Fibroblast of upper back skin (primary cell): ENCODE data around the gene CLTB.
"Not testable (repeated sequence)": the region's sequence is repeated elsewhere in the genome, so short reads cannot be mapped to it uniquely, and the experiment has no call there.

ENCODE experiments used
- DNase-seq: peaks from one replicate; pipeline ENCODE4 v3.0.0-alpha.2; 2013

The CLTB gene

GRCh38 chr5:176415952-176416924 is at the start of gene CLTB:
Gene CLTB (minus strand): TSS chr5:176416539. CDS start chr5:176416363, 176 bp downstream.
- peak; percentile 76 for DNase-seq

GRCh38 chr5:176463113-176463764 is 46.9 kb upstream of the CLTB start:
- no peak for DNase-seq

- no peak for DNase-seq
Measured at GRCh38 chr5:176461349-176461748, 45.0 kb upstream of the CLTB start.

GRCh38 chr5:176458904-176459561 is 42.7 kb upstream of the CLTB start:
- DNase-seq, result no peak

GRCh38 chr5:176454724-176455394 is 38.5 kb upstream of the CLTB start:
- DNase-seq, result no peak

- DNase-seq, result no peak
Measured at GRCh38 chr5:176450077-176450476, 33.7 kb upstream of the CLTB start.

GRCh38 chr5:176447978-176448608 is 31.8 kb upstream of the CLTB start, which contains the start of gene FAF2:
Gene FAF2 (plus strand): TSS chr5:176448385. CDS start chr5:176448408, 23 bp downstream.
- peak; percentile 99 for DNase-seq

- no peak for DNase-seq
Measured at GRCh38 chr5:176447591-176447977, 31.2 kb upstream of the CLTB start.

- DNase-seq, result no peak
Measured at GRCh38 chr5:176446884-176447590, 30.7 kb upstream of the CLTB start.

GRCh38 chr5:176446028-176446665 is 29.8 kb upstream of the CLTB start:
- DNase-seq, result no peak

- no peak for DNase-seq
Measured at GRCh38 chr5:176444742-176445141, 28.4 kb upstream of the CLTB start.

GRCh38 chr5:176442911-176443310 is 26.6 kb upstream of the CLTB start:
- DNase-seq, result not testable (repeated sequence)

- no peak for DNase-seq
Measured at GRCh38 chr5:176441921-176442323, 25.6 kb upstream of the CLTB start.

- DNase-seq, result no peak
Measured at GRCh38 chr5:176440927-176441706, 24.8 kb upstream of the CLTB start.

- peak; percentile 87 for DNase-seq
Measured at GRCh38 chr5:176438959-176439757, 22.8 kb upstream of the CLTB start.

- DNase-seq, result peak; percentile 70
Measured at GRCh38 chr5:176436656-176437055, 20.3 kb upstream of the CLTB start.

- DNase-seq, result no peak
Measured at GRCh38 chr5:176432707-176433106, 16.4 kb upstream of the CLTB start.

- DNase-seq, result no peak
Measured at GRCh38 chr5:176429972-176430371, 13.6 kb upstream of the CLTB start.

- no peak for DNase-seq
Measured at GRCh38 chr5:176427971-176428370, 11.6 kb upstream of the CLTB start.
